GM19467 (cell line): Measurements from ENCODE around the gene TNRC18.

Source experiments
- ATAC-seq: cut with Tn5 transposase; IDR thresholded peaks from one replicate; pipeline ENCODE4 v1.9.1; 2021; ENCODE audit warnings: mild to moderate bottlenecking, moderate library complexity; ENCODE audit not compliant: unreplicated experiment

The TNRC18 gene

GRCh38 chr7:5450549-5451327, 27.1 kb upstream of the TNRC18 start:
- ATAC-seq: no peak

- no peak for ATAC-seq
These were observed 24.9 kb upstream of the TNRC18 start for GRCh38 chr7:5448378-5449037.

GRCh38 chr7:5445981-5446594, 22.5 kb upstream of the TNRC18 start:
- ATAC-seq: no peak

GRCh38 chr7:5443678-5444077, 20.0 kb upstream of the TNRC18 start:
- ATAC-seq: no peak

GRCh38 chr7:5442757-5443305, 19.2 kb upstream of the TNRC18 start:
- no peak for ATAC-seq

- no peak for ATAC-seq
These were observed 18.3 kb upstream of the TNRC18 start for GRCh38 chr7:5441840-5442503.

- ATAC-seq: no peak
These were observed 16.2 kb upstream of the TNRC18 start for GRCh38 chr7:5439572-5440496.

- ATAC-seq: no peak
These were observed 15.6 kb upstream of the TNRC18 start for GRCh38 chr7:5439209-5439571.

- no peak for ATAC-seq
These were observed 14.4 kb upstream of the TNRC18 start for GRCh38 chr7:5437987-5438386.

GRCh38 chr7:5437348-5437892, 13.8 kb upstream of the TNRC18 start:
- no peak for ATAC-seq

GRCh38 chr7:5436003-5436678, 12.5 kb upstream of the TNRC18 start:
- no peak for ATAC-seq

- no peak for ATAC-seq
These were observed 11.8 kb upstream of the TNRC18 start for GRCh38 chr7:5435291-5436002.

- ATAC-seq: no peak
These were observed 9.5 kb upstream of the TNRC18 start for GRCh38 chr7:5433181-5433580.

- ATAC-seq: no peak
These were observed 9.1 kb upstream of the TNRC18 start for GRCh38 chr7:5432691-5433090.

GRCh38 chr7:5431560-5432015, 8.0 kb upstream of the TNRC18 start:
- no peak for ATAC-seq

GRCh38 chr7:5430612-5430947, 6.9 kb upstream of the TNRC18 start:
- no peak for ATAC-seq

GRCh38 chr7:5429857-5430611, 6.4 kb upstream of the TNRC18 start:
- no peak for ATAC-seq

GRCh38 chr7:5429253-5429856, 5.7 kb upstream of the TNRC18 start:
- ATAC-seq: no peak
